H1 (cell line): ENCODE data around the gene CBLB. TPM values are rescaled to one million over a fixed set of nuclear protein-coding genes. Genes with fewer than 3 reads are reported as not detected.

Experiments used
- polyA plus RNA-seq, 7 experiments: library from polyadenylated mRNA; depleted of rRNA in 3 of 7; stranded (reverse) in 5 of 7; unstranded in 2 of 7; fragments of >200 nt in 5 of 7; fragments of 200-250 nt in 2 of 7; gene quantifications; 1 replicate in 5 of 7; 2 replicates in 1 of 7; 4 replicates in 1 of 7; pipeline versions ENCODE4 v1.2.1 to v1.2.3, GENCODE V29; 2011 to 2013; ENCODE audit warnings: missing spikeins in 2 of 7, mixed read lengths in 2 of 7
- total RNA-seq: library from RNA; stranded (reverse); fragmentation: NEBNext Ultra II Directional; extraction: Animal tissue kit (Norgen Biotek cat#: 25700); gene quantifications from 2 replicates; pipeline ENCODE4 v1.2.1, GENCODE V29; 2021
- TF ChIP-seq, protein P1 (sequence below): fragments of 300-600 bp; sonication (generic); IDR thresholded peaks from 2 replicates; pipeline ENCODE4 v1.7.1; 2012; ENCODE audit warnings: low read length, moderate library complexity, mild to moderate bottlenecking, inconsistent platforms; ENCODE audit not compliant: insufficient replicate concordance

The CBLB gene
- total and polyA plus RNA-seq, 2 of the 8 experiments (the other 6 are each of a cell fraction or from before 2014, with no cell fraction given) = 14.5 to 26.0 TPM

- TF ChIP-seq, protein P1, sequence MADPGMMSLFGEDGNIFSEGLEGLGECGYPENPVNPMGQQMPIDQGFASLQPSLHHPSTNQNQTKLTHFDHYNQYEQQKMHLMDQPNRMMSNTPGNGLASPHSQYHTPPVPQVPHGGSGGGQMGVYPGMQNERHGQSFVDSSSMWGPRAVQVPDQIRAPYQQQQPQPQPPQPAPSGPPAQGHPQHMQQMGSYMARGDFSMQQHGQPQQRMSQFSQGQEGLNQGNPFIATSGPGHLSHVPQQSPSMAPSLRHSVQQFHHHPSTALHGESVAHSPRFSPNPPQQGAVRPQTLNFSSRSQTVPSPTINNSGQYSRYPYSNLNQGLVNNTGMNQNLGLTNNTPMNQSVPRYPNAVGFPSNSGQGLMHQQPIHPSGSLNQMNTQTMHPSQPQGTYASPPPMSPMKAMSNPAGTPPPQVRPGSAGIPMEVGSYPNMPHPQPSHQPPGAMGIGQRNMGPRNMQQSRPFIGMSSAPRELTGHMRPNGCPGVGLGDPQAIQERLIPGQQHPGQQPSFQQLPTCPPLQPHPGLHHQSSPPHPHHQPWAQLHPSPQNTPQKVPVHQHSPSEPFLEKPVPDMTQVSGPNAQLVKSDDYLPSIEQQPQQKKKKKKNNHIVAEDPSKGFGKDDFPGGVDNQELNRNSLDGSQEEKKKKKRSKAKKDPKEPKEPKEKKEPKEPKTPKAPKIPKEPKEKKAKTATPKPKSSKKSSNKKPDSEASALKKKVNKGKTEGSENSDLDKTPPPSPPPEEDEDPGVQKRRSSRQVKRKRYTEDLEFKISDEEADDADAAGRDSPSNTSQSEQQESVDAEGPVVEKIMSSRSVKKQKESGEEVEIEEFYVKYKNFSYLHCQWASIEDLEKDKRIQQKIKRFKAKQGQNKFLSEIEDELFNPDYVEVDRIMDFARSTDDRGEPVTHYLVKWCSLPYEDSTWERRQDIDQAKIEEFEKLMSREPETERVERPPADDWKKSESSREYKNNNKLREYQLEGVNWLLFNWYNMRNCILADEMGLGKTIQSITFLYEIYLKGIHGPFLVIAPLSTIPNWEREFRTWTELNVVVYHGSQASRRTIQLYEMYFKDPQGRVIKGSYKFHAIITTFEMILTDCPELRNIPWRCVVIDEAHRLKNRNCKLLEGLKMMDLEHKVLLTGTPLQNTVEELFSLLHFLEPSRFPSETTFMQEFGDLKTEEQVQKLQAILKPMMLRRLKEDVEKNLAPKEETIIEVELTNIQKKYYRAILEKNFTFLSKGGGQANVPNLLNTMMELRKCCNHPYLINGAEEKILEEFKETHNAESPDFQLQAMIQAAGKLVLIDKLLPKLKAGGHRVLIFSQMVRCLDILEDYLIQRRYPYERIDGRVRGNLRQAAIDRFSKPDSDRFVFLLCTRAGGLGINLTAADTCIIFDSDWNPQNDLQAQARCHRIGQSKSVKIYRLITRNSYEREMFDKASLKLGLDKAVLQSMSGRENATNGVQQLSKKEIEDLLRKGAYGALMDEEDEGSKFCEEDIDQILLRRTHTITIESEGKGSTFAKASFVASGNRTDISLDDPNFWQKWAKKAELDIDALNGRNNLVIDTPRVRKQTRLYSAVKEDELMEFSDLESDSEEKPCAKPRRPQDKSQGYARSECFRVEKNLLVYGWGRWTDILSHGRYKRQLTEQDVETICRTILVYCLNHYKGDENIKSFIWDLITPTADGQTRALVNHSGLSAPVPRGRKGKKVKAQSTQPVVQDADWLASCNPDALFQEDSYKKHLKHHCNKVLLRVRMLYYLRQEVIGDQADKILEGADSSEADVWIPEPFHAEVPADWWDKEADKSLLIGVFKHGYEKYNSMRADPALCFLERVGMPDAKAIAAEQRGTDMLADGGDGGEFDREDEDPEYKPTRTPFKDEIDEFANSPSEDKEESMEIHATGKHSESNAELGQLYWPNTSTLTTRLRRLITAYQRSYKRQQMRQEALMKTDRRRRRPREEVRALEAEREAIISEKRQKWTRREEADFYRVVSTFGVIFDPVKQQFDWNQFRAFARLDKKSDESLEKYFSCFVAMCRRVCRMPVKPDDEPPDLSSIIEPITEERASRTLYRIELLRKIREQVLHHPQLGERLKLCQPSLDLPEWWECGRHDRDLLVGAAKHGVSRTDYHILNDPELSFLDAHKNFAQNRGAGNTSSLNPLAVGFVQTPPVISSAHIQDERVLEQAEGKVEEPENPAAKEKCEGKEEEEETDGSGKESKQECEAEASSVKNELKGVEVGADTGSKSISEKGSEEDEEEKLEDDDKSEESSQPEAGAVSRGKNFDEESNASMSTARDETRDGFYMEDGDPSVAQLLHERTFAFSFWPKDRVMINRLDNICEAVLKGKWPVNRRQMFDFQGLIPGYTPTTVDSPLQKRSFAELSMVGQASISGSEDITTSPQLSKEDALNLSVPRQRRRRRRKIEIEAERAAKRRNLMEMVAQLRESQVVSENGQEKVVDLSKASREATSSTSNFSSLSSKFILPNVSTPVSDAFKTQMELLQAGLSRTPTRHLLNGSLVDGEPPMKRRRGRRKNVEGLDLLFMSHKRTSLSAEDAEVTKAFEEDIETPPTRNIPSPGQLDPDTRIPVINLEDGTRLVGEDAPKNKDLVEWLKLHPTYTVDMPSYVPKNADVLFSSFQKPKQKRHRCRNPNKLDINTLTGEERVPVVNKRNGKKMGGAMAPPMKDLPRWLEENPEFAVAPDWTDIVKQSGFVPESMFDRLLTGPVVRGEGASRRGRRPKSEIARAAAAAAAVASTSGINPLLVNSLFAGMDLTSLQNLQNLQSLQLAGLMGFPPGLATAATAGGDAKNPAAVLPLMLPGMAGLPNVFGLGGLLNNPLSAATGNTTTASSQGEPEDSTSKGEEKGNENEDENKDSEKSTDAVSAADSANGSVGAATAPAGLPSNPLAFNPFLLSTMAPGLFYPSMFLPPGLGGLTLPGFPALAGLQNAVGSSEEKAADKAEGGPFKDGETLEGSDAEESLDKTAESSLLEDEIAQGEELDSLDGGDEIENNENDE = no peak
Observed at GRCh38 chr3:105904678-105905284, 36.0 kb upstream of the CBLB start (continued).
